GM21367 (cell line): Measurements from ENCODE around the gene PHACTR3.

Experiments used
- ATAC-seq: cut with Tn5 transposase; IDR thresholded peaks from one replicate; pipeline ENCODE4 v1.9.1; 2021; ENCODE audit not compliant: unreplicated experiment

PHACTR3 gene

DNA sequence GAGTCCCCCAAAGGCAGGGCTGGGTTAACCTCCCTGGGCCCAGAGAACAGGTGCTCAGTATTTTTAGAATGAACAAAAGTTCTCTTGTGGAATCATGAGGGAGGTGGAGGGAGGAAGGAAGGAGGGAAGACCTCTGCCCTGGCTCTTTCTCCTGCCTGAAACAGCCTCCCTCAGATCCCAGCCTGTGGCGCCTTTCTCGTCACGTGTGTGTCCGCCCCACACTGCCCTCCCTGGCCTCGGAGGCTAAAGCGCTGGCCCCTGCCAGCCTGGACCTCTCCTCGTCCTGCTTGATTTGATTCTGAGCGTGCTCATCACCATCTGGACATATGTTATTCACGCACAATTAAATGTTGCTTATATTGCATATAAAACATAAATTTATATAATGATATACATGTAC is 40.9 kb downstream of the PHACTR3 start:
- no peak for ATAC-seq

DNA sequence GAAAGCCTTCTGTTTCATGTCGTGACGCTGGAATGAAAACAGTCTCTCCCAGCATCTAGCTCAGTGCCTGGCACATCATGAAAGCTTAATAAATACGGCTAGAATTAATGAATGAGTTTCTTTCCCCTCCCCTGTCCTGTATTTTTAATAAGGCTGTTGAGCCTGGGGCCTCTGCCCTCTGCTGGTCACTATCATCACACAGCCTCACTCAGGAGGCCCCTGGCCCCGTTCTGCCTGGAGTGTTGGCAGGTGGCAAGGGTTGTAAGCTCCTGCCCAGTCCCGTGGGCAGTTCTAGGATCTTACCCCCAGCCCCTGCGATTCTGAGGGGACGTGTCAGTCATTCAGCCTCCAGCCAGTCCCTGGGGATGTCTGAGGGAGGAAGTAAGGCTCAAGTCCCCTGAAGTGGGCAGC is 41.4 kb downstream of the PHACTR3 start:
- ATAC-seq = no peak

DNA sequence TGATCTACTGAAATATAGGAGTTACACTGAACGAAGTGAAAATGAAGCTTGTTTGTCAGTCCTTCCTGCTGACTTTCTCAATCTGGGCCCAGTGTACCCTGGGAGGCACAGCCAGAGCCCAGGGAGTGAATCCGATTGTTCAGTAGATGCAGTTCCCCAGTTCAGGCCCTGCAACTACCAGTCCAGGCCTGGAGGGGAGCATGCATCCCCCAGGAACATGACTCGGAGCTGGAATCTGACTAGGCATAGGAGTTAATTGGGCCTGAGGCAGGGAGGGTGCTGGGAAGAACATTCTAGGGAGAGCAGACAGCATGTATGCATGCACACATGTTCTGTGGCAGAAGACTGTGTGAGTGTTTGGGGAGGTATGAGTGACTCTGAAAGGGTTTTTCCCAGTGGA is 42.1 kb downstream of the PHACTR3 start:
- no peak for ATAC-seq

DNA sequence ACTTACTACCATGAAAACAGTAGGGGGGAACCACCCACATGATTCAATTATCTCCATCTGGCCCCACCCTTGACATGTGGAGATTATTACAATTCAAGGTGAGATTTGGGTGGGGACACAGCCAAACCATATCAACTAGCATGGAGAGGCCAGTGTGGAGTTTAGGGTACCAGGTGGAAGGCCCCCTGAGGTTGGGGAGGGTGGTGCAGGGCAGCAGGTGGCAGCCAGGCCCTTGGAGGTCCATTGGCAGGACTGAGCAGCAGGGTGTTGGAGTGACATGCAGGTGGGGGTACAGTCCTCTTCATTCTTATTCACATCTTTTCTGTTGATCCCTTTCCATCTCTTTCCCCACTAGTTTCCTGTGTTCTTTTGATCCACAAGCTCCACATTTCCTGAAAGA is 42.9 kb downstream of the PHACTR3 start:
- ATAC-seq = no peak

DNA sequence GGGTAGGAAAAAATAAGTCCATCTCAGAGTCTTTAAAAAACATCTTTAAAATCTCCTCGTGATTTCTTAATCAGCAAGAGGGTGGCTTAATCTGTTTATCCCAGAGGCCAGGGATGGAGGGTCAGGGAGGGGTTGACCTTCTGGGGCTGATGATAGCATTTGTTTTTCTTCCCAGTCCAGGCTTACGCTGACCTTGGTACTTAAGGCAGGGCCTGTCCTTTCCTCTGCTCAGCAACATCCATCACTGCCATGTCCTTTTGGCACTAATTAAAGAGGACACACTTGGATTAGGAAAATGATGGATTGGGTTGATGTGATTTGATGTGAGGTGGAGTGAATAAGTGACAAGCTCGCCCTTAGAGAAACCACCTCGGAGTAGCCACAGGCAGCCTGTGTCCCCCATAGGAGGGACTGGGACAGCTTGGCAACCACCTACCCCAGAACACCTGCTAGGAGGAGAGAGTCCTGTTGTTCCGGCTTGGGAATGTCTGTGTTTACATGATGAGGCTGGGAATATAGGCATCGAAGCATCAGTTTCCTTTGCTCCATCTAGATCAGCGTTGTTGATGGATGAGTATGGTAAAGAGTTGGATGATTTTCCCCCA is 44.2 kb downstream of the PHACTR3 start:
- ATAC-seq = no peak

DNA sequence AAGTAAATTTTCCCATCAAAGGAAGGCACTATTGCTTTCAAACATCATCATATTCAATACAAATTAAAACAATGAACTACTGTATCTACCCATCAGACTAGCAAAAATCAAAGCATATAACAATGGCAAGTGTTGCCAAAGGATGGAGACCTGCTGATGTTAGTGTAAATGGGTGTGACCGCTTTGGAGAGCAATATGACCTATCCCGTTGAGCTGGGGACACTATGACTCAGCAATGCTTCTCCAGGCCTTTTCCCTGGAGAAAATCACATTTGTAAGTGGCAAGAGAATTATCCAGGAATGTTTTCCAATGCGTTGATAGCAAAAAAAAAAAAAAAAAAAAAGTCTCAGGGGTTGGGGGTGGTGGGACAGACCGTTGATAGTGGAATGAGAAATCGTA is 46.1 kb downstream of the PHACTR3 start:
- ATAC-seq = no peak

DNA sequence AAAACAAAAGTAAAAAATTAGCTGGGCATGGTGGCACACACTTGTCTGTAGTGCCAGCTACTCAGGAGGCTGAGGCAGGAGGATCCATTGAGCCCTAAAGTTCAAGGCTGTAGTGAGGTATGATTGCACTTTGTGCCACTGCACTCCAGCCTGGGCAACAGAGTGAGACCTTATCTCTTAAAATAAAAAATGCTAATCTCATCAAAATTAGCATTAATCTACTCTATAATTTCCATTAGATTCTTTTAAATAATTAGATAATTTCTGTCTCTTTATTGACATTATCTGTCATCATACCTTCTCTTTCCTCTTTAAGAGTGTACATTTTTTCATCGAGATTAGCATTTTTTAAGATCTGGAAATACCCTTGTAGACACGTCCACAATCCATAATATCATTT is 48.0 kb downstream of the PHACTR3 start:
- no peak for ATAC-seq

DNA sequence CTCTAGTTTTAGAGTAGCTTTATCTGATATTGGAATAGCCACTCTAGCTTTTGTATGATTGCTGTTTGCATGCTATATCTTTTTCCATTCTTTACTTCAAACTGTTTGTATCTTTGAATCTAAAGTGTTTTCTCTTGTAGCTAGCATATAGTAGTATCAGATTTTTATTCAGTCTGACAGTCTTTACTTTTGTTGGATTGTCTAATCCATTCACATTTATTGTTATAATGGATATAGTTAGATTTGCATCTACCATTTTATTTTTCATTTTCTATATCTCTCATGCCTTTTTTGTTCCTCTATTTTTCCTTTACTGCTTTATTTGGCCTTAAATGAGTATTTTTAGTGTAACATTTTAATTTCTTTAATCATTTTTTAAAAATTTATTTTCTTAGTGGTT is 52.1 kb downstream of the PHACTR3 start:
- no peak for ATAC-seq

DNA sequence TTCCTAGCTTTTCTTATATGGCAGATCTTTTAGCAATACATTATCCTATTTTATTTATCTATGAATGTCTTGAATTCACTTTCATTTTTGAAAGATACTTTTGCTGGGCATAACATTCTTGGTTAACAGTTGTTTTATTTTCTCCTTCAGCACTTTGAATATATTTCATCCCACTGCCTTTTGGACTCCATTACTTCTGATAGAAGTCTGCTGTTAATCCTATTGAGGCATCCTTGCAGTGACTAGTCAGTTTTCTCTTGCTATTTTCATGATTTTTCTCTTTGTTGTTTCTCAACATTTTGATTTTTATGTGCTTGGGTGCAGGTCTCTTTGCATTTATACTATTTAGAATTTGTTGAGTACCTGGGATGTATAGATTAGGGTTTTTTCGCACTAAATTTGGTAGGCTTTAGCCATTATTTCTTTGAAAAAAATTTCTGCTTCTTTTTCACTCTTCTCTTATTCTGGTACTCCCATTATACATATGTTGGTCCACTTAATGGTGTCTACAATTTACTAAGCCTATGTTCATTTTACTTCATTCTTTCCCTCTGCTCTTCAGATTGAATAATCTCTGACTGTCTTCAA is 53.2 kb downstream of the PHACTR3 start:
- ATAC-seq = no peak

DNA sequence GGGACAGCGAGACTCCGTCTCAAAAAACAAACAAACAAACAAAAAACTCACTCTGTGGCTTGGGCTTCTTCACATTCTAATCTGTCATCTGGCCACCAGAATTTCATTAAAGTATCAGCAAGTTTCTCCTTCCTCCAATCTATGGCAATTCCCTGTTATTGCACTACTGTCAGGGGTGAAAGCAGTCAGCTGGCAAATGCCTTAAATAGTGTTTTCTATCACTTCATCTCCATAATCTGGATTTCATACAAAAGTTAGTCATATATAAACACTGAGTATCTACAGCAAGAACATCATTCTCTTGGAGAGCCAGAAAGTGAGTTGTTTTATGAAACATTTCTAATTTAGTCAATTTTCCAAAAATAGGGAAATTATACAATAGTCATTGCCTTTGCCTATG is 56.1 kb downstream of the PHACTR3 start:
- no peak for ATAC-seq

DNA sequence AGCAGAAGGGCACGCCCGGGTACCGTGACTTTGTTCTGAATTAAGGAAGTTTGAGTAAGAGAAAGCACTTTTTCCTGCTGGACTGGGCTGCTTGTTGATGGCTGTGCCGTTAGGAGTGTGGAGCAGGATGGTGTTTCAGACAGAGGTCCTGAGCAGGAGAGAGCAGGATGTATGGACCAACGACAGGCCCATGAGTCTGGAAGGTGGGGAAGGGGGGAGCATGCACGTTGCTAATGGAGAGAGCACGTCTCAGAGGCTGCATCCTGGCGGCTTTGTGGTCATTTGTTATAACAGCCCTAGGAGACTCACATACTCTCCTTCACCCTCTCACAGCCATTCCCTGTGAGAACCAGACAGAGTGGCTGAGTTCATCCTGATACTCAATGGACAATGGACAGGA is 56.8 kb downstream of the PHACTR3 start:
- no peak for ATAC-seq

DNA sequence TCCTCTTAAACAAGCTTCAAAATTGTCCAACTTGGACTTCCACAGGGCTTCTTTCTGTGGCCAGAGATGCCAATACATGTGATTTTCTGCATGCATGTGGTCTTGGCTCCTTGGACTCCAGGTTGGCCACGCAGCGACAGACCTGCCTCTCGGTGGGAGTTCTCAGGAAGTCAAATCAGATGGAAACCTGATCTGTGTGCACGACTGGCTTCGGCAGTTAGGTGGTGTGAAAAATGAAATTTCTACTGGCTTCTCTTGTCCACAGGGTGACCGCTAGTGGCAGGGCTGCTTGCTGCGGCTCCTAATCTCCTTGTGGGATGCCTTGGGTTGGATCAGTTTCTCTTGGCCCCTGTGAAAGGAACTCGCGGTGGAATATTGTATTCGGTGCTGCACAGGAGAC is 57.3 kb downstream of the PHACTR3 start:
- no peak for ATAC-seq

DNA sequence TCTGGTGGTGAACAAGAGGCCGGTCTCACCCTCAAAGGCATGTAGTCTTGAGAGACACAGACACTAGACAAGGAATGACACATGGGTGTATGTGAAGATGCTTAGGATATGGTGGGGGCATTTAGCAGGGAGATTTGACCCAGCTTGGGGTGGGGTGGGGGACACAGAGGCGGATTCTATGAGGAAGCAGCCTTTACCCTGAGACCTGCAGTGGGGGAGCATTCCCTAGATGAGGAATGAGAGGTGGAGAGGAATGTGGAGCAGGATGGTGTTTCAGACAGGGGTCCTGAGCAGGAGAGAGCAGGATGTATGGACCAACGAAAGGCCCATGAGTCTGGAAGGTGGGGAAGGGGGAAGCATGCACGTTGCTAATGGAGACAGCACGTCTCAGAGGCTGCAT is 57.8 kb downstream of the PHACTR3 start:
- no peak for ATAC-seq

DNA sequence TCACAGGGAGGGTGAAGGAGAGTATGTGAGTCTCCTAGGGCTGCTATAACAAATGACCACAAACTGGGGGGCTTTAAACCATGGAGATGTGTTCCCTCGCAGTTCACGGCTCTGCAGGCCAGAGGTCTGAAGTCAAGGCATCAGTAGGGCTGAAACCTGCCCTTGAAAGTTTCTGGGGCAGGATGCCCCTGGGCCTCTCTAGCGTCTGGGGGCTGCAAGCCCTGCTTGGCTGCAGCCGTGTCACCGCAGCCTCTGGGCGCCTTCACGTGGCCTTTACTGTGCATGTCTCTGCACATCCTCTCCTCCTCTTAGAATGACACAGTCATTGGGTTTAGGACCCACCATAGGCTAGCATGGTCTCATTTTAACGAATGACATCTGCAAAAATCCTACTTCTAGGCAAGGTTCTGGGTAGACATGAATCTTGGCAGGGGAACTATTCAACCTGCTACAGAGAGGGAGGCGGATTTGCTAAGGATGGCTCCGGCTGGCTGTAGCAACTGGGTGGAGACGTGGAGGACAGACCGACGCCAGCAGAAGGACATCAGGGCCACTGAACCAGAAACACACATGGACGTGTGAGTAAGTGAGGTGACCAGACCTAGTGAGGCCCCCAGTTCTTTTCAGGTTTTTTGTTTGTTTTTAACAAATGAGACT is 58.6 kb downstream of the PHACTR3 start:
- ATAC-seq = no peak

DNA sequence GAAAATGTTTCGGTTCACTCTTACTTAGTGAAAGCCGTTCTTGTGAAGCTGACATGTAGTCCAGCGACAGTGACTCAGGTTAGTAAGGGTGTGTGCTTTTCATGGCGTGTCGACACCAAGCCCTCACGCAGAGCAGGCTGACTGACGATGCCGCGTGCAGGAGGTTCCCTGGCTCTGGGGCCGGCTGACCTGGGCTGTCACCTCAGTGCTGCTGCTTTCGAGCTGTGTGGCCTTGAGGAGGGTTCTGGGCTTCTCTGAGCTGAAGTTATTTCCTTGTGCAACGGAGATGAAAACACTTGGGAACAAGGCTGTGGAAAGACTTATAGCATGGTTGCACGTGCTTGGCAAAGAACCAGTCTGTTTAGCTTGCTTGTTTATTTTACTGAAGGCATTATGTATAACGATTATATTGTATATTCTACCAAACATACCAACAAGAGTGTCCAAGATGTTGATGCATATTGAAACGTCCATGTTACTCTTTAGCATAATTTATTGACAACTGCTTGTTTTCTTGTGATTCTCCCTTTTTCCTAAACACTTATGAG is 59.2 kb downstream of the PHACTR3 start:
- ATAC-seq = no peak

DNA sequence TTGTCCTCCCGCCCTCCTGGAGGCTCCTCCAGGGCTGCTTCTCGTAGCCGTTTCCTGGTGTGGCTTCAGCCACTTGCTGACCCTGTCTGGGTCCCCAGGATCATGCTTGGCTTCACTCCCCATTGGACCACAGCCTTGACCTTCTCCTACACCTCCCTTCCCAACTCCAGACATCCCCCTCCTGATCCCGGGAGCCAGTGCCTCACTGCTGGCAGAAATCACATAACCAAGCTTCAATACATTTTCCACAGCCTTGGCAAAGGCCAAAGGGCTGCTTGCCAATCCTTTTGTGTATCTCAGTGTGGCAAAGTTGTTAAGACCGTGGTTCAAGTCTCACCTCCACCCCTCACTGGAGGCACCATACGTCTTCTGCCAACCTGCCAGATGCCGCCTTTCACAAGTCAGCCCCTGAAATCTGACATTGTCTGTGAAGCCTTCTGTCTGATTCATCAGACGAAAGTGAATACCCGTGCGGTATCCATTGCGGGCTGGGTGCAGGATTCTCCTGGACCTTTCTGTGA is 60.1 kb downstream of the PHACTR3 start:
- ATAC-seq = no peak

DNA sequence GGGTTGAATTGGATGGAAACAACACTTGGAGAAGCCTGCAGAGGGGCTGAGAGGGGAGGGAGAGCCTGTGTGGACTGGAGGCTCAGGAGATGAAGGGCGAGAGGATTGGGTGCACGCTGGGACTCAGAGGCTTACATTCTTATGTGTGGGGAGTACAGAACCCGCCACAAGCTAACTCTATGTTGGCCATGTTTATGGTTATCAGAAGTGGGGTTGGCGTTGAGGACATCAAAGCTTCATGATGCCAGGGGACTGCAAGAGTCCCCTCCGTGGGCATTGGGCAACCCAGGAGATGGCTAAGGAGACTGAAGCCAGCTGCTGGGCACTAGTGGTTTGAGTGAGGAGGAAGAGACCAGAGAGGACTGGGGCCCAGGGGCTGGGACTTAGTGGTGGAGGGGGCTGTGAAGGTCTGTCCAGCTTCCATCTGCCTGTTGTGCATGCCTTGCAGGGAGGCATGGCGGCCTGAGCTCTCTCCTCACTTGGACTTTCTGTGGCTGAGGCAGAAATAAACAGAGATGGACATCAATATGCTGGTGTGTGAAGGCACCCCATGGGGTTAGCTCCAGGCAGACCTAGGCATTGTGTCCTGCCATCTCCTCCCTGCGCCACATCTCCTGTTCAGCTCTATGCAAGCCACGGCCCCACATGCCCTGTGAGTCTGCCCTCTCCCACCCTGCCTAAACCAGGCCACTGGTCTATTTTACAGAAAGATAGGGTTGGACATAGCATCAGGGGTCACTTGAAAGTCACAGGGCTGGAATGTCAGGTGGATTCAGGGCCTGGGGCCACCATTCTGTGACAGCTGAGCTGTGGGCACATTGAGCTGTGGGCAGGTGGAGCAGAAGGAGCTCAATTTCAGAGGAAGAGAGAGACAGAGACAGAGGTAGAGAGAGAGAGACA is 61.6 kb downstream of the PHACTR3 start:
- ATAC-seq = no peak

DNA sequence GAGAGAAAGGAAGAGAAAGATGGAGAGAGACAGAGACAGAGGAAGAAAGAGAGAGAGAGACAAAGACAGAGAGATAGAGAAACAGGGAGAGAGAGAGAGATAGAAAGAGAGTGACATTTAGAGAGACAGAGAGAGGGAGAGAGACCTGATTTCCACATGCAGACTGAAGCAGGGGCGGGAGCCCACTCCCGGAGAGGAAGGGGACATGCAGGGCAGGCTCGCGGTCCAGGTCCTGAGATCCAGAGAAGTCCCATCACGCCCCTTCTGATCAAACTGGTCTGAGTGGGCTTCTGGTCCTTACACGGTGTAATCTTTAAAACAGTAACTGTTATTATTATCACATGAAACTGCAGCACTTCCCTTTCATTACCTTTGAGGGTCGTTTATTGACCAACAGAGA is 62.2 kb downstream of the PHACTR3 start:
- ATAC-seq = no peak

DNA sequence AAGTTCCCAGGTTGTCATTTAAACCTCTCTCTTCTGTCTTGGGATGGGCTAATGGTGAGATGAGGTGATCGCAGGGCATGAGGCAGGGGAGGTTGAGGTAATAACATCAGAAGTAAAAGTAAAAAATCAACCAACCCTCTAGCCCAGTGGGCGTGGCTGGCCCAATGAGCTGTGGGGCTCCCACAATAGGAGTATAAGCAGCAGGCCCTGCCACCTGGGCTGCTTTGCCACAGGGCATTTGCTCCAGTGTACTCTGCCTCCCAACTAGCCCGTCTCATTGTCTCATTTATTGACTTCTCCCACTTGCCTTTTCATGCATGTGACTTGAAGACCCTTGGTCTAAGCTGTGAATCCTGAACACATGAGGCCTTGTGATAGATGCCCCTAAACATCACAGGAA is 62.8 kb downstream of the PHACTR3 start:
- ATAC-seq = no peak

DNA sequence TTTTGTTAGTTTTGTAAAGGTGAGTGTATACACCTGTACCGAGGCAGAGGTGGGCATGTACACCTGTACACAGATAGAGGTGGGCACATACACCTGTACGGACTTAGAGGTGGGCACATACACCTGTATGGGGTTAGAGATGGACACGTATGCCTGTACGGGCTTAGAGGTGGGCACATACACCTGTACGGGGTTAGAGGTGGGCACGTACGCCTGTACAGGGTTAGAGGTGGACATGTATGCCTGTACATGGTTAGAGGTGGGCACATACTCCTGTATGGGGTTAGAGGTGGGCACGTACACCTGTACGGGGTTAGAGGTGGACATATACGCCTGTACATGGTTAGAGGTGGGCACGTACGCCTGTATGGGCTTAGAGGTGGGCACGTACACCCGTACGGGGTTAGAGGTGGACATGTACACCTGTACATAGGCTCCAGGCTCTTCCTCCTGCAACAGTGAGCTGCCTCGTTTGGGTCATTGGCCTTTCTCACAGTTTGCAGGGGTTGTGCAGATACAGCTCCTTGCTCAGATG is 63.7 kb downstream of the PHACTR3 start:
- no peak for ATAC-seq
